ENCODE data around the gene EIF2S2.

The EIF2S2 gene

GRCh38 chr20:34068001-34068400, 44.0 kb downstream of the EIF2S2 start:
- no peak overlapping the region for H3K4me3 ChIP-seq (ENCODE audit: low read length)
- peaks cover 14% of the 10 kb centered on the region for H3K4me1 ChIP-seq (ENCODE audit: control insufficient read depth, insufficient read depth, low read length)
- H3K27ac ChIP-seq (ENCODE audit: low read depth, low read length): no peak overlapping the region
- no peak overlapping the region for H3K9ac ChIP-seq (ENCODE audit: low read length)
- peaks cover 4% of the 10 kb centered on the region for H3K36me3 ChIP-seq (ENCODE audit: control insufficient read depth, insufficient read depth, low read length)
- H3K27me3 ChIP-seq (ENCODE audit: control insufficient read depth, insufficient read depth, low read length): no peaks in the 10 kb centered on the region

- Histone ChIP-seq H3K4me1 (ENCODE audit: control insufficient read depth, insufficient read depth, low read length) (peaks cover 14% of the 10 kb centered on the region), H3K36me3 (ENCODE audit: control insufficient read depth, insufficient read depth, low read length) (no peaks in the 10 kb centered on the region), H3K9ac (ENCODE audit: low read length) (no peak overlapping the region), H3K27me3 (ENCODE audit: control insufficient read depth, insufficient read depth, low read length) (no peaks in the 10 kb centered on the region), H3K27ac (ENCODE audit: low read depth, low read length) (no peak overlapping the region), H3K4me3 (ENCODE audit: low read length) (no peak overlapping the region)
Observed at GRCh38 chr20:34066476-34067090, 45.5 kb downstream of the EIF2S2 start.

- no peak overlapping the region for H3K4me3 ChIP-seq (ENCODE audit: low read length)
- H3K9ac ChIP-seq (ENCODE audit: low read length): no peak overlapping the region
- H3K4me1 ChIP-seq (ENCODE audit: control insufficient read depth, insufficient read depth, low read length): peaks cover 14% of the 10 kb centered on the region
- H3K36me3 ChIP-seq (ENCODE audit: control insufficient read depth, insufficient read depth, low read length): no peaks in the 10 kb centered on the region
- H3K27ac ChIP-seq (ENCODE audit: low read depth, low read length): no peak overlapping the region
- no peaks in the 10 kb centered on the region for H3K27me3 ChIP-seq (ENCODE audit: control insufficient read depth, insufficient read depth, low read length)
Observed at GRCh38 chr20:34065260-34065659, 46.8 kb downstream of the EIF2S2 start.

- Histone ChIP-seq H3K27me3 (ENCODE audit: control insufficient read depth, insufficient read depth, low read length) (no peaks in the 10 kb centered on the region), H3K9ac (ENCODE audit: low read length) (no peak overlapping the region), H3K36me3 (ENCODE audit: control insufficient read depth, insufficient read depth, low read length) (no peaks in the 10 kb centered on the region), H3K27ac (ENCODE audit: low read depth, low read length) (no peak overlapping the region), H3K4me3 (ENCODE audit: low read length) (no peak overlapping the region), H3K4me1 (ENCODE audit: control insufficient read depth, insufficient read depth, low read length) (peaks cover 9% of the 10 kb centered on the region)
Observed at GRCh38 chr20:34064286-34064685, 47.8 kb downstream of the EIF2S2 start.

GRCh38 chr20:34062570-34063482, 49.2 kb downstream of the EIF2S2 start:
- peaks cover 6% of the 10 kb centered on the region for H3K4me1 ChIP-seq (ENCODE audit: control insufficient read depth, insufficient read depth, low read length)
- H3K36me3 ChIP-seq (ENCODE audit: control insufficient read depth, insufficient read depth, low read length): no peaks in the 10 kb centered on the region
- no peak overlapping the region for H3K9ac ChIP-seq (ENCODE audit: low read length)
- H3K27me3 ChIP-seq (ENCODE audit: control insufficient read depth, insufficient read depth, low read length): no peaks in the 10 kb centered on the region
- H3K4me3 ChIP-seq (ENCODE audit: low read length): no peak overlapping the region
- no peak overlapping the region for H3K27ac ChIP-seq (ENCODE audit: low read depth, low read length)

GRCh38 chr20:34061695-34062094, 50.3 kb downstream of the EIF2S2 start:
- no peak overlapping the region for H3K4me3 ChIP-seq (ENCODE audit: low read length)
- H3K36me3 ChIP-seq (ENCODE audit: control insufficient read depth, insufficient read depth, low read length): no peaks in the 10 kb centered on the region
- no peak overlapping the region for H3K27ac ChIP-seq (ENCODE audit: low read depth, low read length)
- H3K4me1 ChIP-seq (ENCODE audit: control insufficient read depth, insufficient read depth, low read length): peaks cover 6% of the 10 kb centered on the region
- H3K27me3 ChIP-seq (ENCODE audit: control insufficient read depth, insufficient read depth, low read length): no peaks in the 10 kb centered on the region
- H3K9ac ChIP-seq (ENCODE audit: low read length): no peak overlapping the region

GRCh38 chr20:34060970-34061369, 51.1 kb downstream of the EIF2S2 start:
- H3K27ac ChIP-seq (ENCODE audit: low read depth, low read length): no peak overlapping the region
- H3K27me3 ChIP-seq (ENCODE audit: control insufficient read depth, insufficient read depth, low read length): no peaks in the 10 kb centered on the region
- H3K4me3 ChIP-seq (ENCODE audit: low read length): no peak overlapping the region
- no peak overlapping the region for H3K9ac ChIP-seq (ENCODE audit: low read length)
- H3K4me1 ChIP-seq (ENCODE audit: control insufficient read depth, insufficient read depth, low read length): peaks cover 6% of the 10 kb centered on the region
- no peaks in the 10 kb centered on the region for H3K36me3 ChIP-seq (ENCODE audit: control insufficient read depth, insufficient read depth, low read length)

- Histone ChIP-seq H3K27ac (ENCODE audit: low read depth, low read length) (no peak overlapping the region), H3K27me3 (ENCODE audit: control insufficient read depth, insufficient read depth, low read length) (no peaks in the 10 kb centered on the region), H3K4me1 (ENCODE audit: control insufficient read depth, insufficient read depth, low read length) (no peaks in the 10 kb centered on the region), H3K36me3 (ENCODE audit: control insufficient read depth, insufficient read depth, low read length) (no peaks in the 10 kb centered on the region), H3K9ac (ENCODE audit: low read length) (no peak overlapping the region), H3K4me3 (ENCODE audit: low read length) (no peak overlapping the region)
Observed at GRCh38 chr20:34058831-34059230, 53.2 kb downstream of the EIF2S2 start.

GRCh38 chr20:34055290-34055689, 56.8 kb downstream of the EIF2S2 start:
- Histone ChIP-seq H3K36me3 (ENCODE audit: control insufficient read depth, insufficient read depth, low read length) (no peaks in the 10 kb centered on the region), H3K4me1 (ENCODE audit: control insufficient read depth, insufficient read depth, low read length) (no peaks in the 10 kb centered on the region), H3K27me3 (ENCODE audit: control insufficient read depth, insufficient read depth, low read length) (no peaks in the 10 kb centered on the region), H3K9ac (ENCODE audit: low read length) (no peak overlapping the region), H3K4me3 (ENCODE audit: low read length) (no peak overlapping the region), H3K27ac (ENCODE audit: low read depth, low read length) (no peak overlapping the region)

- Histone ChIP-seq H3K36me3 (ENCODE audit: control insufficient read depth, insufficient read depth, low read length) (no peaks in the 10 kb centered on the region), H3K4me3 (ENCODE audit: low read length) (no peak overlapping the region), H3K9ac (ENCODE audit: low read length) (no peak overlapping the region), H3K27me3 (ENCODE audit: control insufficient read depth, insufficient read depth, low read length) (no peaks in the 10 kb centered on the region), H3K27ac (ENCODE audit: low read depth, low read length) (no peak overlapping the region), H3K4me1 (ENCODE audit: control insufficient read depth, insufficient read depth, low read length) (no peaks in the 10 kb centered on the region)
Observed at GRCh38 chr20:34052414-34052813, 59.6 kb downstream of the EIF2S2 start.

- Histone ChIP-seq H3K27ac (ENCODE audit: low read depth, low read length) (no peak overlapping the region), H3K36me3 (ENCODE audit: control insufficient read depth, insufficient read depth, low read length) (no peaks in the 10 kb centered on the region), H3K27me3 (ENCODE audit: control insufficient read depth, insufficient read depth, low read length) (no peaks in the 10 kb centered on the region), H3K4me1 (ENCODE audit: control insufficient read depth, insufficient read depth, low read length) (no peaks in the 10 kb centered on the region), H3K9ac (ENCODE audit: low read length) (no peak overlapping the region), H3K4me3 (ENCODE audit: low read length) (no peak overlapping the region)
Observed at GRCh38 chr20:34049897-34050695, 61.9 kb downstream of the EIF2S2 start.

- Histone ChIP-seq H3K27me3 (ENCODE audit: control insufficient read depth, insufficient read depth, low read length) (no peaks in the 10 kb centered on the region), H3K4me3 (ENCODE audit: low read length) (no peak overlapping the region), H3K4me1 (ENCODE audit: control insufficient read depth, insufficient read depth, low read length) (no peaks in the 10 kb centered on the region), H3K27ac (ENCODE audit: low read depth, low read length) (no peak overlapping the region), H3K9ac (ENCODE audit: low read length) (no peak overlapping the region), H3K36me3 (ENCODE audit: control insufficient read depth, insufficient read depth, low read length) (no peaks in the 10 kb centered on the region)
Observed at GRCh38 chr20:34049389-34049788, 62.7 kb downstream of the EIF2S2 start.
